K562 (cell line): ENCODE results near the gene RPS8. TPM values are rescaled to one million over a fixed set of nuclear protein-coding genes. Genes with fewer than 3 reads are reported as not detected.

Experiments used
- CREB3 ChIP-seq: fragments of 450-650 bp; conservative IDR thresholded peaks from 2 replicates; pipeline ENCODE4 v1.6.1; 2016; ENCODE audit warnings: missing genetic modification characterization, low read depth, mild to moderate bottlenecking, missing compliant biosample characterization, moderate library complexity
- FOXK1 ChIP-seq: sonication (generic); formaldehyde crosslinking; IDR thresholded peaks from 2 replicates; pipeline ENCODE4 v1.8.0; 2022; ENCODE audit warnings: missing genetic modification reagents, mild to moderate bottlenecking, borderline replicate concordance
- FUS ChIP-seq: fragments of 200-400 bp; formaldehyde crosslinking; optimal IDR thresholded peaks from 2 replicates; pipeline ENCODE3; 2017; ENCODE audit warnings: low read depth, low read length
- HOXB6 ChIP-seq: fragments of 250-450 bp; sonication (Bioruptor Pico); IDR thresholded peaks from 2 replicates; pipeline ENCODE4 v1.5.1; 2022; ENCODE audit warnings: mild to moderate bottlenecking, borderline replicate concordance
- MEF2D ChIP-seq: conservative IDR thresholded peaks from 2 replicates; pipeline ENCODE4 v1.6.1; 2016; ENCODE audit warnings: low read depth, missing genetic modification characterization, missing compliant biosample characterization
- PREB ChIP-seq: sonication (generic); formaldehyde crosslinking; IDR thresholded peaks from 2 replicates; pipeline ENCODE4 v1.8.1; 2023; ENCODE audit warnings: mild to moderate bottlenecking, missing genetic modification reagents
- PTTG1 ChIP-seq: fragments of 450-650 bp; IDR thresholded peaks from 2 replicates; pipeline ENCODE4 v1.6.1; 2016; ENCODE audit warnings: low read depth, mild to moderate bottlenecking, missing genetic modification characterization, missing compliant biosample characterization
- STAT6 ChIP-seq: sonication (generic); formaldehyde crosslinking; IDR thresholded peaks from 2 replicates; pipeline ENCODE4 v1.8.1; 2023; ENCODE audit warnings: mild to moderate bottlenecking, missing genetic modification reagents
- TAF9B ChIP-seq: fragments of 450-650 bp; IDR thresholded peaks from 2 replicates; pipeline ENCODE4 v1.6.1; 2018; ENCODE audit warnings: mild to moderate bottlenecking; ENCODE audit not compliant: partially characterized antibody
- ZNF277 ChIP-seq: fragments of 250-450 bp; sonication (Bioruptor Pico); IDR thresholded peaks from 2 replicates; pipeline ENCODE4 v1.8.0; 2022; ENCODE audit warnings: inconsistent platforms, mild to moderate bottlenecking, moderate library complexity, borderline replicate concordance
- ZNF644 ChIP-seq: fragments of 200-800 bp; sonication (Bioruptor generic); IDR thresholded peaks from 2 replicates; pipeline ENCODE4 v1.6.1; 2016; ENCODE audit warnings: low read depth, missing genetic modification characterization, missing compliant biosample characterization
- ZZZ3 ChIP-seq: fragments of 450-650 bp; IDR thresholded peaks from 2 replicates; pipeline ENCODE4 v1.6.1; 2016; ENCODE audit warnings: antibody characterized with exemption, mild to moderate bottlenecking, moderate library complexity
- polyA plus RNA-seq, 8 experiments: library from polyadenylated mRNA; depleted of rRNA in 4 of 8; stranded (reverse) in 5 of 8; unstranded in 3 of 8; fragments of >200 nt; fragmentation: Nextera tagmentation in 2 of 8; fragmentation: Illumina TruSeq in 1 of 8; extraction: Ambion mirVana in 2 of 8; extraction: Trizol in 1 of 8; gene quantifications; 2 replicates each; pipeline versions ENCODE4 v1.2.1 to v1.2.3, GENCODE V29; 2011 to 2014; ENCODE audit warnings: inconsistent platforms in 1 of 8, missing spikeins in 1 of 8
- total RNA-seq, 7 experiments: library from RNA; depleted of rRNA in 6 of 7; stranded (reverse); fragments of >200 nt in 6 of 7; fragmentation: Illumina TruSeq in 2 of 7; extraction: Trizol in 2 of 7; gene quantifications; 2 replicates each; pipeline versions ENCODE4 v1.2.1 to v1.2.3, GENCODE V29; 2011 to 2021; ENCODE audit warnings: low replicate concordance in 1 of 7
- TF ChIP-seq, protein P1 (sequence below): fragments of 450-650 bp; conservative IDR thresholded peaks from 2 replicates; pipeline ENCODE4 v1.6.1; 2016; ENCODE audit warnings: missing genetic modification characterization, low read depth, mild to moderate bottlenecking, control low read depth, missing compliant biosample characterization
- TF ChIP-seq, protein P2 (sequence below): sonication (generic); formaldehyde crosslinking; IDR thresholded peaks from 2 replicates; pipeline ENCODE4 v1.9.0; 2022; ENCODE audit warnings: mild to moderate bottlenecking, missing genetic modification reagents
- TF ChIP-seq, protein P3 (sequence below), 2 experiments: IDR thresholded peaks; 2 replicates each; pipeline ENCODE4 v1.6.1; 2011; ENCODE audit warnings: borderline replicate concordance in 1 of 2, control low read depth in 1 of 2, low read depth in 1 of 2, low read length in 1 of 2, mild to moderate bottlenecking in 1 of 2, mixed read lengths in 1 of 2, moderate library complexity in 1 of 2; ENCODE audit not compliant: insufficient read depth in 1 of 2, insufficient read length in 1 of 2, poor library complexity in 1 of 2, severe bottlenecking in 1 of 2; ENCODE audit errors: extremely low read depth in 1 of 2

RPS8 gene
- total and polyA plus RNA-seq, 9 of the 15 experiments (the other 6 are each of a cell fraction or from before 2014, with no cell fraction given), result 2,431 to 4,168 (median 3,109) TPM

GRCh38 chr1:44799770-44800584 is 24.6 kb downstream of the RPS8 start, which contains the start of gene PLK3 (continued):
- TF ChIP-seq, protein P1, sequence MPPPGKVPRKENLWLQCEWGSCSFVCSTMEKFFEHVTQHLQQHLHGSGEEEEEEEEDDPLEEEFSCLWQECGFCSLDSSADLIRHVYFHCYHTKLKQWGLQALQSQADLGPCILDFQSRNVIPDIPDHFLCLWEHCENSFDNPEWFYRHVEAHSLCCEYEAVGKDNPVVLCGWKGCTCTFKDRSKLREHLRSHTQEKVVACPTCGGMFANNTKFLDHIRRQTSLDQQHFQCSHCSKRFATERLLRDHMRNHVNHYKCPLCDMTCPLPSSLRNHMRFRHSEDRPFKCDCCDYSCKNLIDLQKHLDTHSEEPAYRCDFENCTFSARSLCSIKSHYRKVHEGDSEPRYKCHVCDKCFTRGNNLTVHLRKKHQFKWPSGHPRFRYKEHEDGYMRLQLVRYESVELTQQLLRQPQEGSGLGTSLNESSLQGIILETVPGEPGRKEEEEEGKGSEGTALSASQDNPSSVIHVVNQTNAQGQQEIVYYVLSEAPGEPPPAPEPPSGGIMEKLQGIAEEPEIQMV (tag), result no peak
- TF ChIP-seq ZNF277 (CRISPR knock-in tag) (no peak), ZZZ3 (no peak), TAF9B (peak; percentile 91), PREB (CRISPR knock-in tag) (no peak), FUS (peak; percentile 82), STAT6 (0 out of 2 replicates have a peak, but pooled peaks have one; percentile 84), FOXK1 (CRISPR knock-in tag) (peak; percentile 68; the same call in 1 of the 2 replicates), ZNF644 (tag) (0 out of 2 replicates have a peak, but pooled peaks have one; percentile 37), PTTG1 (tag) (no peak), HOXB6 (CRISPR knock-in tag) (no peak), MEF2D (0 out of 2 replicates have a peak, but pooled peaks have one; percentile 22), CREB3 (tag) (no peak)
- TF ChIP-seq, protein P2, sequence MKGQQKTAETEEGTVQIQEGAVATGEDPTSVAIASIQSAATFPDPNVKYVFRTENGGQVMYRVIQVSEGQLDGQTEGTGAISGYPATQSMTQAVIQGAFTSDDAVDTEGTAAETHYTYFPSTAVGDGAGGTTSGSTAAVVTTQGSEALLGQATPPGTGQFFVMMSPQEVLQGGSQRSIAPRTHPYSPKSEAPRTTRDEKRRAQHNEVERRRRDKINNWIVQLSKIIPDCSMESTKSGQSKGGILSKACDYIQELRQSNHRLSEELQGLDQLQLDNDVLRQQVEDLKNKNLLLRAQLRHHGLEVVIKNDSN, result no peak; the same call in 1 of the 2 replicates
- TF ChIP-seq, protein P3, sequence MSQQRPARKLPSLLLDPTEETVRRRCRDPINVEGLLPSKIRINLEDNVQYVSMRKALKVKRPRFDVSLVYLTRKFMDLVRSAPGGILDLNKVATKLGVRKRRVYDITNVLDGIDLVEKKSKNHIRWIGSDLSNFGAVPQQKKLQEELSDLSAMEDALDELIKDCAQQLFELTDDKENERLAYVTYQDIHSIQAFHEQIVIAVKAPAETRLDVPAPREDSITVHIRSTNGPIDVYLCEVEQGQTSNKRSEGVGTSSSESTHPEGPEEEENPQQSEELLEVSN (IDR thresholded peaks at IDR 0.05; ENCODE audit: borderline replicate concordance in 1 of 2, extremely low read depth in 1 of 2, insufficient read depth in 1 of 2, insufficient read length in 1 of 2, low read depth in 1 of 2, low read length in 1 of 2, poor library complexity in 1 of 2, severe bottlenecking in 1 of 2), result peak; percentile 90 to 93
